SW 1271 (cell line): Measurements from ENCODE around the gene CYSLTR2.
"Not testable (repeated sequence)": the region's sequence is repeated elsewhere in the genome, so short reads cannot be mapped to it uniquely, and the experiment has no call there.

ENCODE experiments used
- DNase-seq, 2 experiments: peaks; one replicate each; lab custom pipeline; 2025; lab: John Stamatoyannopoulos, UW

The CYSLTR2 gene

DNA sequence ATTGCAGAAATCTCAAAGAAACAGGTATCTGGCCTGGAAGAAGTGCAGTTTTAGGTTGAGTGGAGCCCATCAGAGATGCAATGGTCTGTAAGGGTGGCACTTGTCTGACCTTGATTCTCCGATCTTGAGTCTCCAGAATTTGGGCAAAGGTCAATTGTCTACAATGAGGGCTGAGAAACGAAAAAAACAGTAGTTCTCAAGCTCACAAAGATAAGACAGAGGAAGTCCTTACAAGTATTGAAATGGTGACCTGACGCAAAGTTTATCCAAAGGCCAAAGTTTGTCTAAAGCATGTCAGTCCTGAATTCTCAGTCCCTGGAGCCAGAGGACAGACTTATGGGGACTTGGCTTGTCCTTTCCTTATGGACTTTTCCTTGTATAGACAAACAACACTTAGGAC lies 40.3 kb downstream of the CYSLTR2 start:
- no peak for DNase-seq

- no peak for DNase-seq
These were observed 42.0 kb downstream of the CYSLTR2 start for GRCh38 chr13:48695776-48696175.

DNA sequence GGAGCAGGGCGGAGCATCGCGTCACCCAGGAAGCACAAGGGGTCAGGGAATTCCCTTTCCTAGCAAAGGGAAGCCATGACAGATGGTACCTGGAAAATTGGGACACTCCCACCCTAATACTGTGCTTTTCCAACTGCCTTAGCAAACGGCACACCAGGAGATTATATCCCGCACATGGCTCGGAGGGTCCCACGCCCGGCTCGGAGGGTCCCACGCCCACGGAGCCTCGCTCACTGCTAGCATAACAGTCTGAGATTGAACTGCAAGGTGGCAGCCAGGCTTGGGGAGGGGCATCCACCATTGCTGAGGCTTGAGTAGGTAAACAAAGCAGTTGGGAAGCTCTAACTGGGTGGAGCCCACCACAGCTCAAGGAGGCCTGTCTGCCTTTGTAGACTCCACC lies 42.9 kb downstream of the CYSLTR2 start:
- not testable (repeated sequence) for DNase-seq

- no peak for DNase-seq
These were observed 53.7 kb downstream of the CYSLTR2 start for GRCh38 chr13:48707405-48707804.

GRCh38 chr13:48708764-48709163 lies 55.0 kb downstream of the CYSLTR2 start:
- DNase-seq: no peak

GRCh38 chr13:48709213-48709612 lies 55.5 kb downstream of the CYSLTR2 start:
- no peak for DNase-seq

- no peak for DNase-seq
These were observed 56.4 kb downstream of the CYSLTR2 start for GRCh38 chr13:48710160-48710559.

- DNase-seq: no peak
These were observed 58.4 kb downstream of the CYSLTR2 start for GRCh38 chr13:48712141-48712540.

GRCh38 chr13:48715977-48716376 lies 62.2 kb downstream of the CYSLTR2 start:
- peak in 1 of 2 experiments; percentile 3 for DNase-seq

- no peak for DNase-seq
These were observed 66.9 kb downstream of the CYSLTR2 start for GRCh38 chr13:48720621-48721020.

DNA sequence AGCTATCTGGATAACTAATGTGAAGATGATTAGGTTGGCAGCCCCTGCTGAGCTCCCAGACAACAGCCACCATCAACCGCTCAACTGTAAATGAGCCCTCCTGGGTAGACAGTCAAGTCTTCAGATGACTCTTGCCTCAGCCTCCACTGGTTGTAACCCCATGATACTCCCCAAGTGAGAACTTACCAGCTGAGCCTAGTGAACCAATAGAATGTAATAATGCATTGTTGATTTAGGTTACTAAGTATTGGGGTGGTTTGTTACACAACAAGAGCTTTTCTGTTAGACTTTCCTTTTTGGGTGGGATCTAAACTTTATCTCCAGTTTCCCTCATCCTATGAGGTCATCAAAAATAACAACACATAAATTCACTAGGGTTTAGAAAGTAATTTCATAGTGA lies 69.4 kb downstream of the CYSLTR2 start:
- DNase-seq: no peak

GRCh38 chr13:48725271-48725670 lies 71.5 kb downstream of the CYSLTR2 start:
- no peak for DNase-seq

GRCh38 chr13:48726711-48727110 lies 73.0 kb downstream of the CYSLTR2 start:
- DNase-seq: no peak

- no peak for DNase-seq
These were observed 73.7 kb downstream of the CYSLTR2 start for GRCh38 chr13:48727241-48728011.

DNA sequence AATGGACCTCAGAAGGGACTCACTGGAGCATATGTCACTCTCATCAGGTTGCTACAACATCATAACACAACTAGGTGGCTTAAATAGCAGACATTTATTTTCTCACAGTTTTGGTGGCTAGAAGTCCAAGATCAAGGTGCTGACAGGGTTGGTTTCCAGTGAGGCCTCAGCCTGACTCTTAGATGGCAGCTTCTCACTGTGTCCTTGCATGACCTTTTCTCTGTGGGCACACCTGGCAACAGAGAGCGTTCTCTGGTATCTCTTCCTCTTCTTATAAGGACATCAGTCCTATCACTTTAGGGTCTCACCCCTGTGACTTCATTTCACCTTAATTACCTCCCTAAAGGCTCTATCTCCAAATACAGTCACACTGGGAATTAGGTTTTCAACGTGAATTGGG lies 74.5 kb downstream of the CYSLTR2 start:
- no peak for DNase-seq

DNA sequence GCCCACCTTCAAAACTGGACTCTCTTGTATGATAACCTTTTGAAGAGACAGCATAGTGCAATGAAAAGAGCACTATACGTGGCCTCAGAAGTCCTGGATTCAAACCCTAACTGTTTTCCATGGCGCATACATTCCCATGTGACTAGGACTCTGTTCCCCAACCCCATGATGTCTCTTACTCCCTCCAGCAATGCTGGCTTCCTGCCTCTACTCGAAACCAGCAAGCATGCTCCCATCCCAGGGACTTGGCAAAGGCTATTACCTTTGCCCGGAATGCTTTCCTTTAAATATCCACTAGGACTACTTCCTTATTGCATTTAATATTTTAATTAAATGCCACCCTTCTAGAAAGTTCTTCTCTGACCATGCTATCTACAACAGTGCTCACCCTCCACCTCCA lies 75.1 kb downstream of the CYSLTR2 start:
- DNase-seq: no peak

- DNase-seq: no peak
These were observed 76.1 kb downstream of the CYSLTR2 start for GRCh38 chr13:48729856-48730255.

DNA sequence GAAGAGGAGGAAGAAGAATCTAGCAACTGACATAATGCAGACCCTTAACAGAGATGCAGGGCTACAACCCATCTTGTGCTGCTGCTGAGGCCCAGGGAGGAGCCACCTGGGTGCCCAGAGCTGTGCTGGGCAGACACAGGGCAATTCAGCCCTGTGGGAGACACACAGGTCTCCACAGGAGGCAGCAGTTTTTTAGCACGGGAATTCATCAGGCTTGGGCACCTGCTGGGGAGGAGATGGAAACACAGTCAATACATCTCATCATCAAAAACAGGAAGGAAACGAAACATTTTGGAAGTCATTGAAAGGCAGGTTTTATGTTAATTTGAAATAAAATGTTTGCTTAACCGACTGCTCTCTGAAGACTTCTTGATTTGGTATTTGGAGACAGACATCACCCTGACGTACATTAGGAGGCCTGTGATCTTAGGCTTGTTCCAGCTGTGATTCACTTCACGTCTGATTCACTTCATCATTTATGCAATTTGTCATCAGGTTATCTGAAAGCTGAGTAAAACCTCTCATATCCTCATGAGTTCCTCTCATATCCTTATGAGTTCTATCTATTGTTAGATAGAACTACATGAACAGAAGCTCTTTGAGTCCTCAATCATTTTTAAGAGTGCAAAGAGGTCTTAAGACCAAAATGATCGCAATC lies 77.4 kb downstream of the CYSLTR2 start:
- no peak for DNase-seq

DNA sequence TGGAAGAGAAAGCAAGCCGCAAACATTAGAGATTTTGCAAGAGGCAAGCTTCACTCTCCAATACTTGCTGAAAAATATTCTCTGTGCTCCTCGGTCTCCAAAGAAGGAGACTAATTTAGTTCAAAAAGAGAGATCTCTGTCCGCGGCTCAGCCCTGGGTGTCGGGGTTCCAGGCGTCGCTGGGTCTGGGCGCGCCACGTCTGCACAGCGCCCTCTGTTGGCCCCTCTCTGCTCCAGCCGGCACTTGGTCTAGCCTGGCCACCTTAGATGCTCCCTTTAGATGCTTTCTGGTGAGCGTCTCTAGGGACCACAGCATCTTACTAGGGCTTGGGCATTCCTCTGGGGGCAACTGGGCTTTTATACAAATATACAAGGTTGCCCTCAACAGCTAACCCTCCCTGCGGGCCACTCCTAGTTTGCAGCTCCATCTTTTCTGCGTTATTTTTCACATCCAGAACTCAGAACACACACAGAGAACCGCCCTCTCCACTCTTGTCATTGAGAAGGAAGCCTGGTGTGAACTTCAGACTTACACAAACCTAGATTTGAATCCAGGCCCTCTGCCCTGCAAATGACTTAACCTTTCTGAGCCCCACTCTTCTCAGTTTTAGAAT lies 78.3 kb downstream of the CYSLTR2 start:
- no peak for DNase-seq

- no peak for DNase-seq
These were observed 80.1 kb downstream of the CYSLTR2 start for GRCh38 chr13:48733739-48734335.

DNA sequence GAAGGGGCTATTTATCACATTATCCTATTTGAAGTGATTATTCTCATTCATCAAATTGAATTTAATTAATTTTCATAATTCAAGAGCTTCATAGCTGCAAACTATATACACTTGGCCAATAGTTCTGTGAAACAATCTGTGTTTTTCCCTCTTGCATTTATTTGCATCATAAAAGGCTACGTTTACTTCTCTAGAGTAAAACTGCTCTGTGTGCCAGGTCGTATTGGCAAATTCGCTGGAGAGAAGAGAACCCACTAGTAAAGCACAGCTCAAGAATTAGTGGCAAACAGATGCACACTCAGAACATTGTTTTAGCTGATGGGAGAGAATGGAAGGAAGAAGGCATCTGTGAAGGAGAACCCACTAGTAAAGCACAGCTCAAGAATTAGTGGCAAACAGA lies 81.8 kb downstream of the CYSLTR2 start:
- no peak for DNase-seq

- no peak for DNase-seq
These were observed 84.0 kb downstream of the CYSLTR2 start for GRCh38 chr13:48737689-48738088.

DNA sequence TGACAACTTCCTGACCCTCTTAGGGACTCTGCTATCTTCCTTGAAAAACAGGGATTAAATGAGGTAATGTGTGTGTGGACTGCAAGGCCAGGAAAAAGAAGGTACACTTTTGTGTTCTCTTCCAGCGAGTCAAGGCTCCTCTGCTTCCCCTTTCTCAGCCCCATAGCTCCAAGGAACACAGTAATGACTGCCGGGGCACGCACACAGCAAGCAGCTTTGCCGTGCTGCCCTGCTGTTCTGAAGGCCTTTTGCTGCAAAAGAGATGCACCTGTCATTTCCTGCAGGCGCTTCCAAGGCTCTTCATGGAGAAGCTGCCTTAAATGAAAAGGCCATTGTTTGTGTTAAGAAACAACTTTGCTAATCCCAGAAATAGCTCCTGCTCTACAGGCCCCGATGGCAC lies 84.6 kb downstream of the CYSLTR2 start:
- no peak for DNase-seq
